GM12878 (cell line): ENCODE measurements around the gene GGACT. TPM values are rescaled to one million over a fixed set of nuclear protein-coding genes. Genes with fewer than 3 reads are reported as not detected.
"Not testable (repeated sequence)": the region's sequence is repeated elsewhere in the genome, so short reads cannot be mapped to it uniquely, and the experiment has no call there.

ENCODE experiments used
- ATAC-seq: fragments of 200-7000 bp; cut with Tn5 transposase; 3 replicates; pipeline ENCODE4 v1.9.1; 2020; ENCODE audit warnings: mild to moderate bottlenecking, moderate library complexity
- BruUV-seq: library from RNA; stranded (reverse); fragments of 400-500 nt; replicated peaks from 2 replicates; lab custom pipeline; 2021; lab: Mats Ljungman, UMichigan
- CTCF ChIA-PET: fragments of 300-600 bp; sonication (Branson Sonifier 250); formaldehyde crosslinking; extraction: SDS; loops from one replicate; lab custom pipeline; 2021; ENCODE audit warnings: inconsistent platforms; lab: Yijun Ruan, JAX
- POLR2A ChIA-PET: fragments of 350-600 bp; formaldehyde crosslinking; extraction: SDS; loops from one replicate; lab custom pipeline; 2021; ENCODE audit warnings: inconsistent platforms; lab: Charles Lee
- RAD21 ChIA-PET: fragments of 300-600 bp; sonication (Branson Sonifier 250); formaldehyde crosslinking; loops from one replicate; lab custom pipeline; 2023; ENCODE audit warnings: antibody characterized with exemption; ENCODE audit not compliant: unreplicated experiment; lab: Charles Lee
- SMC1A ChIA-PET: fragments of 300-600 bp; sonication (Branson Sonifier 250); formaldehyde crosslinking; loops from one replicate; lab custom pipeline; 2023; ENCODE audit not compliant: unreplicated experiment, uncharacterized antibody; lab: Charles Lee
- DNase-seq: peaks from one replicate; pipeline ENCODE4 v3.0.0-alpha.2; 2011; ENCODE audit warnings: low read depth, low spot score
- FAIRE-seq: peaks from 3 replicates; lab custom pipeline; 2011; peaks lifted over from hg19 to GRCh38; lab: Jason Lieb, UNC
- H2AFZ ChIP-seq: 2 replicates; pipeline ENCODE4 v1.6.0; 2011; ENCODE audit warnings: low read depth, low read length, control low read depth; ENCODE audit not compliant: control insufficient read depth
- H3K27ac ChIP-seq: 2 replicates; pipeline ENCODE4 v1.5.1; 2011; ENCODE audit warnings: control low read depth; ENCODE audit not compliant: control insufficient read depth, insufficient read depth
- H3K27me3 ChIP-seq, 2 experiments: replicated peaks in 1 of 2; 2 replicates each; pipeline versions ENCODE4 v1.6.0 to v1.6.1; 2011; ENCODE audit warnings: low read length in 1 of 2; ENCODE audit not compliant: control insufficient read depth in 2 of 2, insufficient read depth in 2 of 2
- H3K36me3 ChIP-seq, 2 experiments: 2 replicates each; pipeline ENCODE4 v1.5.1; 2011; ENCODE audit warnings: low read length in 1 of 2; ENCODE audit not compliant: control insufficient read depth in 2 of 2, insufficient read depth in 2 of 2
- H3K4me1 ChIP-seq: 2 replicates; pipeline ENCODE4 v1.6.1; 2011; ENCODE audit warnings: mild to moderate bottlenecking, low read length, moderate library complexity, mixed read lengths; ENCODE audit not compliant: control insufficient read depth, insufficient read depth
- H3K4me2 ChIP-seq: 2 replicates; pipeline ENCODE4 v1.6.0; 2011; ENCODE audit warnings: control low read depth; ENCODE audit not compliant: control insufficient read depth, insufficient read depth
- H3K4me3 ChIP-seq: fragments of 200-600 bp; sonication (generic); 2 replicates; pipeline ENCODE4 v1.5.1; 2016
- H3K79me2 ChIP-seq: 2 replicates; pipeline ENCODE4 v1.6.0; 2011; ENCODE audit warnings: low read length; ENCODE audit not compliant: control insufficient read depth, insufficient read depth
- H3K9ac ChIP-seq: 2 replicates; pipeline ENCODE4 v1.8.0; 2011; ENCODE audit warnings: low read length, control low read depth, mixed read lengths; ENCODE audit not compliant: control insufficient read depth, insufficient read depth
- H3K9me3 ChIP-seq: replicated peaks from 3 replicates; pipeline ENCODE4 v1.5.1; 2011; ENCODE audit warnings: mild to moderate bottlenecking, low read length; ENCODE audit not compliant: control insufficient read depth, insufficient read depth
- H4K20me1 ChIP-seq: 2 replicates; pipeline ENCODE4 v1.6.0; 2011; ENCODE audit not compliant: control insufficient read depth, insufficient read depth
- CREM ChIP-seq: IDR thresholded peaks from 2 replicates; pipeline ENCODE4 v1.6.1; 2014; ENCODE audit warnings: antibody characterized with exemption, low read depth
- EED ChIP-seq: sonication (generic); IDR thresholded peaks from 2 replicates; pipeline ENCODE4 v1.6.1; 2016; ENCODE audit warnings: antibody characterized with exemption, low read depth
- HDAC6 ChIP-seq: fragments of 200-600 bp; sonication (generic); IDR thresholded peaks from one replicate; pipeline ENCODE4 v1.8.0; 2017; ENCODE audit warnings: antibody characterized with exemption; ENCODE audit not compliant: unreplicated experiment
- MTA2 ChIP-seq: fragments of 450-650 bp; IDR thresholded peaks from 2 replicates; pipeline ENCODE4 v1.6.1; 2016; ENCODE audit warnings: low read depth, mild to moderate bottlenecking, moderate library complexity
- NRF1 ChIP-seq: conservative IDR thresholded peaks from 2 replicates; pipeline ENCODE4 v1.6.1; 2011; ENCODE audit warnings: mild to moderate bottlenecking, low read depth, low read length, improper control_type of control experiment
- POLR2AphosphoS5 ChIP-seq: IDR thresholded peaks from 2 replicates; pipeline ENCODE4 v1.6.1; 2011; ENCODE audit warnings: mild to moderate bottlenecking, low read length, inconsistent platforms
- SP1 ChIP-seq: IDR thresholded peaks from one replicate; pipeline ENCODE4 v1.6.1; 2011; ENCODE audit warnings: low read depth, low read length
- TAF1 ChIP-seq: IDR thresholded peaks from 2 replicates; pipeline ENCODE4 v1.6.1; 2011; ENCODE audit warnings: mild to moderate bottlenecking, low read depth, low read length, borderline replicate concordance
- WGBS: methylation state at CpG from one replicate; pipeline ENCODE4 v1.1.6; 2016; ENCODE audit warnings: low lambda C conversion rate; ENCODE audit not compliant: insufficient replicate concordance, insufficient coverage; ENCODE audit errors: missing lambda C conversion rate; 5-methylcytosine and 5-hydroxymethylcytosine counted together
- in situ Hi-C: fragments of 300-500 bp; cut with MboI; formaldehyde crosslinking; loops from 9 replicates; pipeline ENCODE4 v1.14.3; 2018; ENCODE audit warnings: mixed read lengths
- intact Hi-C: fragments of 100-400 bp; cut with micrococcal nuclease; formaldehyde crosslinking; loops from one replicate; pipeline ENCODE4 v1.14.2; 2022; ENCODE audit not compliant: unreplicated experiment
- polyA plus RNA-seq, 11 experiments: library from polyadenylated mRNA; depleted of rRNA in 4 of 11; unstranded in 6 of 11; stranded (reverse) in 5 of 11; fragments of >200 nt; fragmentation: Nextera tagmentation in 4 of 11; fragmentation: Illumina TruSeq in 1 of 11; extraction: Ambion mirVana in 4 of 11; extraction: Trizol in 1 of 11; gene quantifications; 1 replicate in 1 of 11; 2 replicates in 10 of 11; pipeline versions ENCODE4 v1.2.1 to v1.2.3, GENCODE V29; 2011 to 2016; ENCODE audit warnings: inconsistent platforms in 2 of 11, missing spikeins in 2 of 11, low read depth in 1 of 11
- total RNA-seq, 4 experiments: library from RNA; depleted of rRNA in 3 of 4; stranded (reverse); fragments of >200 nt in 3 of 4; fragmentation: Illumina TruSeq in 1 of 4; extraction: Trizol in 1 of 4; gene quantifications; 2 replicates each; pipeline versions ENCODE4 v1.2.1 to v1.2.3, GENCODE V29; 2013 to 2021
- TF ChIP-seq, protein P1 (sequence below): fragments of 450-650 bp; IDR thresholded peaks from 2 replicates; pipeline ENCODE4 v1.6.1; 2018; ENCODE audit warnings: mild to moderate bottlenecking, low read depth, moderate library complexity; ENCODE audit not compliant: partially characterized antibody
- TF ChIP-seq, protein P2 (sequence below): IDR thresholded peaks from 2 replicates; pipeline ENCODE4 v1.6.1; 2011; ENCODE audit warnings: borderline replicate concordance, low read depth, mild to moderate bottlenecking, moderate library complexity, low read length; ENCODE audit not compliant: insufficient read depth, poor library complexity, severe bottlenecking

GGACT gene
- total and polyA plus RNA-seq, 10 of the 15 experiments (the other 5 are each of a cell fraction or from before 2014, with no cell fraction given), result 0.61 to 8.8 (median 4.2) TPM

GRCh38 chr13:100619940-100620339, 31.4 kb upstream of the GGACT start (continued):
- TF ChIP-seq CREM, result no peak
- no peak for TF ChIP-seq SP1
- TF ChIP-seq TAF1, result no peak
- no peak for TF ChIP-seq POLR2AphosphoS5
- TF ChIP-seq NRF1, result no peak
- TF ChIP-seq EED, result no peak
- TF ChIP-seq, protein P1, sequence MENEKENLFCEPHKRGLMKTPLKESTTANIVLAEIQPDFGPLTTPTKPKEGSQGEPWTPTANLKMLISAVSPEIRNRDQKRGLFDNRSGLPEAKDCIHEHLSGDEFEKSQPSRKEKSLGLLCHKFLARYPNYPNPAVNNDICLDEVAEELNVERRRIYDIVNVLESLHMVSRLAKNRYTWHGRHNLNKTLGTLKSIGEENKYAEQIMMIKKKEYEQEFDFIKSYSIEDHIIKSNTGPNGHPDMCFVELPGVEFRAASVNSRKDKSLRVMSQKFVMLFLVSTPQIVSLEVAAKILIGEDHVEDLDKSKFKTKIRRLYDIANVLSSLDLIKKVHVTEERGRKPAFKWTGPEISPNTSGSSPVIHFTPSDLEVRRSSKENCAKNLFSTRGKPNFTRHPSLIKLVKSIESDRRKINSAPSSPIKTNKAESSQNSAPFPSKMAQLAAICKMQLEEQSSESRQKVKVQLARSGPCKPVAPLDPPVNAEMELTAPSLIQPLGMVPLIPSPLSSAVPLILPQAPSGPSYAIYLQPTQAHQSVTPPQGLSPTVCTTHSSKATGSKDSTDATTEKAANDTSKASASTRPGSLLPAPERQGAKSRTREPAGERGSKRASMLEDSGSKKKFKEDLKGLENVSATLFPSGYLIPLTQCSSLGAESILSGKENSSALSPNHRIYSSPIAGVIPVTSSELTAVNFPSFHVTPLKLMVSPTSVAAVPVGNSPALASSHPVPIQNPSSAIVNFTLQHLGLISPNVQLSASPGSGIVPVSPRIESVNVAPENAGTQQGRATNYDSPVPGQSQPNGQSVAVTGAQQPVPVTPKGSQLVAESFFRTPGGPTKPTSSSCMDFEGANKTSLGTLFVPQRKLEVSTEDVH, result no peak
- TF ChIP-seq HDAC6, result no peak
- TF ChIP-seq MTA2, result no peak
- TF ChIP-seq, protein P2, sequence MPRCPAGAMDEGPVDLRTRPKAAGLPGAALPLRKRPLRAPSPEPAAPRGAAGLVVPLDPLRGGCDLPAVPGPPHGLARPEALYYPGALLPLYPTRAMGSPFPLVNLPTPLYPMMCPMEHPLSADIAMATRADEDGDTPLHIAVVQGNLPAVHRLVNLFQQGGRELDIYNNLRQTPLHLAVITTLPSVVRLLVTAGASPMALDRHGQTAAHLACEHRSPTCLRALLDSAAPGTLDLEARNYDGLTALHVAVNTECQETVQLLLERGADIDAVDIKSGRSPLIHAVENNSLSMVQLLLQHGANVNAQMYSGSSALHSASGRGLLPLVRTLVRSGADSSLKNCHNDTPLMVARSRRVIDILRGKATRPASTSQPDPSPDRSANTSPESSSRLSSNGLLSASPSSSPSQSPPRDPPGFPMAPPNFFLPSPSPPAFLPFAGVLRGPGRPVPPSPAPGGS, result no peak

- ATAC-seq, RAD21 ChIA-PET, H3K9ac ChIP-seq, H3K4me3 ChIP-seq, H3K4me2 ChIP-seq, H2AFZ ChIP-seq, SMC1A ChIA-PET, H4K20me1 ChIP-seq, H3K79me2 ChIP-seq, POLR2A ChIA-PET, H3K36me3 ChIP-seq, H3K4me1 ChIP-seq, DNase-seq, in situ Hi-C loops, H3K9me3 ChIP-seq, H3K27me3 ChIP-seq, FAIRE-seq, H3K27ac ChIP-seq, intact Hi-C loops, BruUV-seq: not testable (repeated sequence)
- 97% methylated on average over 12 of the region's 24 CpGs for WGBS
- CTCF ChIA-PET, result interaction anchor here (0.6 kb wide), 1 partner anchor 15 kb away, joined by 3 read pairs; no protein-coding TSS in a partner anchor
Measured at GRCh38 chr13:100618897-100619296, 30.3 kb upstream of the GGACT start.
